ENCODE results near the gene TTC24. TPM values are rescaled to one million over a fixed set of nuclear protein-coding genes. Genes with fewer than 3 reads are reported as not detected.

The TTC24 gene
- total RNA-seq, 1 donor from 2014 or later: not detected

GRCh38 chr1:156623946-156624813, 44.7 kb downstream of the TTC24 start:
- Mint-ChIP-seq H3K27me3 (ENCODE audit: unreplicated experiment) (peaks cover 14% of the 10 kb centered on the region), H3K36me3 (ENCODE audit: low read depth, unreplicated experiment) (peaks cover 5% of the 10 kb centered on the region), H3K4me3 (ENCODE audit: unreplicated experiment) (no peak overlapping the region), H3K9me3 (ENCODE audit: unreplicated experiment) (no peaks in the 10 kb centered on the region), H3K27ac (ENCODE audit: unreplicated experiment) (no peak overlapping the region), H3K4me1 (ENCODE audit: unreplicated experiment) (peaks cover 19% of the 10 kb centered on the region)
- no peak for TF ChIP-seq CTCF (IDR thresholded peaks at IDR 0.05; ENCODE audit: unreplicated experiment)
- DNase-seq (ENCODE audit: low spot score): peak; percentile 69

- peaks cover 5% of the 10 kb centered on the region for H3K36me3 Mint-ChIP-seq (ENCODE audit: low read depth, unreplicated experiment)
- no peak overlapping the region for H3K27ac Mint-ChIP-seq (ENCODE audit: unreplicated experiment)
- no peak overlapping the region for H3K4me3 Mint-ChIP-seq (ENCODE audit: unreplicated experiment)
- H3K27me3 Mint-ChIP-seq (ENCODE audit: unreplicated experiment): peaks cover 14% of the 10 kb centered on the region
- DNase-seq (ENCODE audit: low spot score): no peak
- no peak for TF ChIP-seq CTCF (IDR thresholded peaks at IDR 0.05; ENCODE audit: unreplicated experiment)
- no peaks in the 10 kb centered on the region for H3K9me3 Mint-ChIP-seq (ENCODE audit: unreplicated experiment)
- peaks cover 12% of the 10 kb centered on the region for H3K4me1 Mint-ChIP-seq (ENCODE audit: unreplicated experiment)
Observed at GRCh38 chr1:156624814-156625435, 45.4 kb downstream of the TTC24 start.

- Mint-ChIP-seq H3K27ac (ENCODE audit: unreplicated experiment) (no peak overlapping the region), H3K27me3 (ENCODE audit: unreplicated experiment) (peaks cover 14% of the 10 kb centered on the region), H3K36me3 (ENCODE audit: low read depth, unreplicated experiment) (peaks cover 5% of the 10 kb centered on the region), H3K4me3 (ENCODE audit: unreplicated experiment) (peak overlapping the region; percentile 30), H3K4me1 (ENCODE audit: unreplicated experiment) (peaks cover 12% of the 10 kb centered on the region), H3K9me3 (ENCODE audit: unreplicated experiment) (no peaks in the 10 kb centered on the region)
- TF ChIP-seq CTCF (IDR thresholded peaks at IDR 0.05; ENCODE audit: unreplicated experiment): peak; percentile 84
- DNase-seq (ENCODE audit: low spot score): peak; percentile 73
Observed at GRCh38 chr1:156625436-156626078, 46.0 kb downstream of the TTC24 start.

GRCh38 chr1:156626079-156626438, 46.5 kb downstream of the TTC24 start:
- H3K36me3 Mint-ChIP-seq (ENCODE audit: low read depth, unreplicated experiment): peaks cover 5% of the 10 kb centered on the region
- no peak for DNase-seq (ENCODE audit: low spot score)
- H3K4me1 Mint-ChIP-seq (ENCODE audit: unreplicated experiment): peaks cover 12% of the 10 kb centered on the region
- H3K27ac Mint-ChIP-seq (ENCODE audit: unreplicated experiment): no peak overlapping the region
- peak; percentile 10 for TF ChIP-seq CTCF (IDR thresholded peaks at IDR 0.05; ENCODE audit: unreplicated experiment)
- no peaks in the 10 kb centered on the region for H3K9me3 Mint-ChIP-seq (ENCODE audit: unreplicated experiment)
- H3K4me3 Mint-ChIP-seq (ENCODE audit: unreplicated experiment): no peak overlapping the region
- peaks cover 14% of the 10 kb centered on the region for H3K27me3 Mint-ChIP-seq (ENCODE audit: unreplicated experiment)

Data from endothelial cell (in vitro differentiated cells).